ENCODE measurements around the gene LBHD2. TPM values are rescaled to one million over a fixed set of nuclear protein-coding genes. Genes with fewer than 3 reads are reported as not detected.

The LBHD2 gene
- total and polyA plus RNA-seq, 10 of the 15 experiments (the other 5 are each of a cell fraction or from before 2014, with no cell fraction given) = not detected

DNA sequence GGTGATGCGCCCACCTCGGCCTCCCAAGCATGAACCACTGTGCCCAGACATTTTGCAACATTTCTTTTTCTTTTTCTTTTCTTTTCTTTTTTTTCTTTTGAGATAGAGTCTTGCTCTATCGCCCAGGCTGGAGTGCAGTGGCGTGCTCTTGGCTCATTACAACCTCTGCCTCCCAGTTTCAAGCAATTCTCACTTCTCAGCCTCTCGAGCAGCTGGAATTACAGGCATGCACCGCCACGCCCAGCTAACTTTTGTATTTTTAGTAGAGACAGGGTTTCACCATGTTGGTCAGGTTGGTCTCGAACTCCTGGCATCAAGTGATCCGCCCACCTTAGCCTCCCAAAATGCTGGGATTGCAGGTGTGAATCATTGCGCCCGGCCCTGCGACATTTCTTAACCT lies 19.0 kb upstream of the LBHD2 start:
- 59% methylated on average over 12 of the region's 12 CpGs for WGBS (ENCODE audit: insufficient coverage, insufficient replicate concordance, low lambda C conversion rate, missing lambda C conversion rate)
- BruUV-seq (replicated peaks) = no TSS peak
- ChIA-PET CTCF (no interaction called here), POLR2A (no interaction called here), SMC1A (ENCODE audit: uncharacterized antibody, unreplicated experiment) (interaction anchor here (1.2 kb wide), 1 partner anchor 10 kb away, joined by 3 read pairs; no protein-coding TSS in a partner anchor), RAD21 (ENCODE audit: unreplicated experiment) (no interaction called here)
- FAIRE-seq = no peak
- no peak for DNase-seq (ENCODE audit: low read depth, low spot score)
- Histone ChIP-seq H3K9ac (ENCODE audit: control insufficient read depth, insufficient read depth, low read length) (no peak overlapping the region), H3K4me2 (ENCODE audit: control insufficient read depth, insufficient read depth) (no peak overlapping the region), H3K4me1 (ENCODE audit: control insufficient read depth, insufficient read depth, low read length) (no peaks in the 10 kb centered on the region), H3K27me3 (replicated peaks in 1 of 2; ENCODE audit: control insufficient read depth in 2 of 2, insufficient read depth in 2 of 2, low read length in 1 of 2) (no peaks in the 10 kb centered on the region; a peak in 1 of 4 replicates), H3K36me3 (ENCODE audit: control insufficient read depth in 2 of 2, insufficient read depth in 2 of 2, low read length in 1 of 2) (no peaks in the 10 kb centered on the region), H3K27ac (ENCODE audit: control insufficient read depth, insufficient read depth) (no peak overlapping the region), H4K20me1 (ENCODE audit: control insufficient read depth, insufficient read depth) (no peaks in the 10 kb centered on the region), H3K4me3 (no peak overlapping the region), H3K9me3 (replicated peaks; ENCODE audit: control insufficient read depth, insufficient read depth, low read length) (no peaks in the 10 kb centered on the region), H3K79me2 (ENCODE audit: control insufficient read depth, insufficient read depth, low read length) (no peaks in the 10 kb centered on the region), H2AFZ (ENCODE audit: control insufficient read depth, low read depth, low read length) (no peak overlapping the region)
- no peak for ATAC-seq
- TF ChIP-seq WRNIP1 (IDR thresholded peaks at IDR 0.05; ENCODE audit: borderline replicate concordance, low read depth, low read length) (no peak), SP1 (IDR thresholded peaks at IDR 0.05; ENCODE audit: low read depth, low read length) (no peak), POLR2AphosphoS2 (IDR thresholded peaks at IDR 0.05; ENCODE audit: low read depth, low read length) (no peak), CHD1 (IDR thresholded peaks at IDR 0.05; ENCODE audit: low read depth, low read length) (no peak), MTA2 (IDR thresholded peaks at IDR 0.05; ENCODE audit: low read depth) (no peak), IRF4 (IDR thresholded peaks at IDR 0.05; ENCODE audit: low read depth, low read length) (no peak), CREM (IDR thresholded peaks at IDR 0.05; ENCODE audit: low read depth) (no peak)
- TF ChIP-seq, protein P1, sequence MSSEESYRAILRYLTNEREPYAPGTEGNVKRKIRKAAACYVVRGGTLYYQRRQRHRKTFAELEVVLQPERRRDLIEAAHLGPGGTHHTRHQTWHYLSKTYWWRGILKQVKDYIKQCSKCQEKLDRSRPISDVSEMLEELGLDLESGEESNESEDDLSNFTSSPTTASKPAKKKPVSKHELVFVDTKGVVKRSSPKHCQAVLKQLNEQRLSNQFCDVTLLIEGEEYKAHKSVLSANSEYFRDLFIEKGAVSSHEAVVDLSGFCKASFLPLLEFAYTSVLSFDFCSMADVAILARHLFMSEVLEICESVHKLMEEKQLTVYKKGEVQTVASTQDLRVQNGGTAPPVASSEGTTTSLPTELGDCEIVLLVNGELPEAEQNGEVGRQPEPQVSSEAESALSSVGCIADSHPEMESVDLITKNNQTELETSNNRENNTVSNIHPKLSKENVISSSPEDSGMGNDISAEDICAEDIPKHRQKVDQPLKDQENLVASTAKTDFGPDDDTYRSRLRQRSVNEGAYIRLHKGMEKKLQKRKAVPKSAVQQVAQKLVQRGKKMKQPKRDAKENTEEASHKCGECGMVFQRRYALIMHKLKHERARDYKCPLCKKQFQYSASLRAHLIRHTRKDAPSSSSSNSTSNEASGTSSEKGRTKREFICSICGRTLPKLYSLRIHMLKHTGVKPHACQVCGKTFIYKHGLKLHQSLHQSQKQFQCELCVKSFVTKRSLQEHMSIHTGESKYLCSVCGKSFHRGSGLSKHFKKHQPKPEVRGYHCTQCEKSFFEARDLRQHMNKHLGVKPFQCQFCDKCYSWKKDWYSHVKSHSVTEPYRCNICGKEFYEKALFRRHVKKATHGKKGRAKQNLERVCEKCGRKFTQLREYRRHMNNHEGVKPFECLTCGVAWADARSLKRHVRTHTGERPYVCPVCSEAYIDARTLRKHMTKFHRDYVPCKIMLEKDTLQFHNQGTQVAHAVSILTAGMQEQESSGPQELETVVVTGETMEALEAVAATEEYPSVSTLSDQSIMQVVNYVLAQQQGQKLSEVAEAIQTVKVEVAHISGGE (CRISPR knock-in tag; IDR thresholded peaks at IDR 0.05) = no peak
- TF ChIP-seq, protein P2, sequence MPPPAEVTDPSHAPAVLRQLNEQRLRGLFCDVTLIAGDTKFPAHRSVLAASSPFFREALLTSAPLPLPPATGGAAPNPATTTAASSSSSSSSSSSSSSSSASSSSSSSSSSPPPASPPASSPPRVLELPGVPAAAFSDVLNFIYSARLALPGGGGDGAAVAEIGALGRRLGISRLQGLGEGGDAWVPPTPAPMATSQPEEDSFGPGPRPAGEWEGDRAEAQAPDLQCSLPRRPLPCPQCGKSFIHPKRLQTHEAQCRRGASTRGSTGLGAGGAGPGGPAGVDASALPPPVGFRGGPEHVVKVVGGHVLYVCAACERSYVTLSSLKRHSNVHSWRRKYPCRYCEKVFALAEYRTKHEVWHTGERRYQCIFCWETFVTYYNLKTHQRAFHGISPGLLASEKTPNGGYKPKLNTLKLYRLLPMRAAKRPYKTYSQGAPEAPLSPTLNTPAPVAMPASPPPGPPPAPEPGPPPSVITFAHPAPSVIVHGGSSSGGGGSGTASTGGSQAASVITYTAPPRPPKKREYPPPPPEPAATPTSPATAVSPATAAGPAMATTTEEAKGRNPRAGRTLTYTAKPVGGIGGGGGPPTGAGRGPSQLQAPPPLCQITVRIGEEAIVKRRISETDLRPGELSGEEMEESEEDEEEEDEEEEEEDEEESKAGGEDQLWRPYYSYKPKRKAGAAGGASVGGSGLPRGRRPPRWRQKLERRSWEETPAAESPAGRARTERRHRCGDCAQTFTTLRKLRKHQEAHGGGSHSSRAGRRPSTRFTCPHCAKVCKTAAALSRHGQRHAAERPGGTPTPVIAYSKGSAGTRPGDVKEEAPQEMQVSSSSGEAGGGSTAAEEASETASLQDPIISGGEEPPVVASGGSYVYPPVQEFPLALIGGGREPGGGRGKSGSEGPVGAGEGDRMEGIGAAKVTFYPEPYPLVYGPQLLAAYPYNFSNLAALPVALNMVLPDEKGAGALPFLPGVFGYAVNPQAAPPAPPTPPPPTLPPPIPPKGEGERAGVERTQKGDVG (CRISPR knock-in tag; IDR thresholded peaks at IDR 0.05) = no peak
- TF ChIP-seq, protein P3, sequence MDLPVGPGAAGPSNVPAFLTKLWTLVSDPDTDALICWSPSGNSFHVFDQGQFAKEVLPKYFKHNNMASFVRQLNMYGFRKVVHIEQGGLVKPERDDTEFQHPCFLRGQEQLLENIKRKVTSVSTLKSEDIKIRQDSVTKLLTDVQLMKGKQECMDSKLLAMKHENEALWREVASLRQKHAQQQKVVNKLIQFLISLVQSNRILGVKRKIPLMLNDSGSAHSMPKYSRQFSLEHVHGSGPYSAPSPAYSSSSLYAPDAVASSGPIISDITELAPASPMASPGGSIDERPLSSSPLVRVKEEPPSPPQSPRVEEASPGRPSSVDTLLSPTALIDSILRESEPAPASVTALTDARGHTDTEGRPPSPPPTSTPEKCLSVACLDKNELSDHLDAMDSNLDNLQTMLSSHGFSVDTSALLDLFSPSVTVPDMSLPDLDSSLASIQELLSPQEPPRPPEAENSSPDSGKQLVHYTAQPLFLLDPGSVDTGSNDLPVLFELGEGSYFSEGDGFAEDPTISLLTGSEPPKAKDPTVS (IDR thresholded peaks at IDR 0.05; ENCODE audit: low read depth, low read length) = no peak
- TF ChIP-seq, protein P4, sequence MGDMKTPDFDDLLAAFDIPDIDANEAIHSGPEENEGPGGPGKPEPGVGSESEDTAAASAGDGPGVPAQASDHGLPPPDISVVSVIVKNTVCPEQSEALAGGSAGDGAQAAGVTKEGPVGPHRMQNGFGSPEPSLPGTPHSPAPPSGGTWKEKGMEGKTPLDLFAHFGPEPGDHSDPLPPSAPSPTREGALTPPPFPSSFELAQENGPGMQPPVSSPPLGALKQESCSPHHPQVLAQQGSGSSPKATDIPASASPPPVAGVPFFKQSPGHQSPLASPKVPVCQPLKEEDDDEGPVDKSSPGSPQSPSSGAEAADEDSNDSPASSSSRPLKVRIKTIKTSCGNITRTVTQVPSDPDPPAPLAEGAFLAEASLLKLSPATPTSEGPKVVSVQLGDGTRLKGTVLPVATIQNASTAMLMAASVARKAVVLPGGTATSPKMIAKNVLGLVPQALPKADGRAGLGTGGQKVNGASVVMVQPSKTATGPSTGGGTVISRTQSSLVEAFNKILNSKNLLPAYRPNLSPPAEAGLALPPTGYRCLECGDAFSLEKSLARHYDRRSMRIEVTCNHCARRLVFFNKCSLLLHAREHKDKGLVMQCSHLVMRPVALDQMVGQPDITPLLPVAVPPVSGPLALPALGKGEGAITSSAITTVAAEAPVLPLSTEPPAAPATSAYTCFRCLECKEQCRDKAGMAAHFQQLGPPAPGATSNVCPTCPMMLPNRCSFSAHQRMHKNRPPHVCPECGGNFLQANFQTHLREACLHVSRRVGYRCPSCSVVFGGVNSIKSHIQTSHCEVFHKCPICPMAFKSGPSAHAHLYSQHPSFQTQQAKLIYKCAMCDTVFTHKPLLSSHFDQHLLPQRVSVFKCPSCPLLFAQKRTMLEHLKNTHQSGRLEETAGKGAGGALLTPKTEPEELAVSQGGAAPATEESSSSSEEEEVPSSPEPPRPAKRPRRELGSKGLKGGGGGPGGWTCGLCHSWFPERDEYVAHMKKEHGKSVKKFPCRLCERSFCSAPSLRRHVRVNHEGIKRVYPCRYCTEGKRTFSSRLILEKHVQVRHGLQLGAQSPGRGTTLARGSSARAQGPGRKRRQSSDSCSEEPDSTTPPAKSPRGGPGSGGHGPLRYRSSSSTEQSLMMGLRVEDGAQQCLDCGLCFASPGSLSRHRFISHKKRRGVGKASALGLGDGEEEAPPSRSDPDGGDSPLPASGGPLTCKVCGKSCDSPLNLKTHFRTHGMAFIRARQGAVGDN (IDR thresholded peaks at IDR 0.05) = no peak
- intact Hi-C loops (cut with micrococcal nuclease; ENCODE audit: unreplicated experiment) = no loop called here
- in situ Hi-C loops (cut with MboI) = no loop called here
